SK-N-SH (cell line): ENCODE data around the gene OR4D11. TPM values are rescaled to one million over a fixed set of nuclear protein-coding genes. Genes with fewer than 3 reads are reported as not detected.

Experiments used
- CTCF ChIA-PET: fragments of 300-600, 350-600 bp; formaldehyde crosslinking; extraction: SDS; loops from one replicate; lab custom pipeline; 2021; lab: Yijun Ruan, JAX
- POLR2A ChIA-PET: fragments of 350-600 bp; sonication (Branson Sonifier 250); formaldehyde crosslinking; extraction: SDS; loops from one replicate; lab custom pipeline; 2020; ENCODE audit warnings: antibody characterized with exemption, inconsistent platforms; lab: Yijun Ruan, JAX
- DNase-seq: peaks from one replicate; pipeline ENCODE4 v3.0.0; 2012
- H2AFZ ChIP-seq: fragments of 200-600 bp; sonication (generic); 2 replicates; pipeline ENCODE4 v1.8.1; 2016; ENCODE audit warnings: antibody characterized with exemption, mild to moderate bottlenecking, low read depth
- H3F3A ChIP-seq: fragments of 200-600 bp; sonication (generic); replicated peaks from 2 replicates; pipeline ENCODE3; 2016; ENCODE audit warnings: antibody characterized with exemption, mild to moderate bottlenecking; ENCODE audit not compliant: insufficient read depth
- H3K27ac ChIP-seq, 2 experiments: fragments of 200-500 bp in 1 of 2; fragments of 200-600 bp in 1 of 2; sonication (Bioruptor generic) in 1 of 2; sonication (generic), shearing (Covaris generic) in 1 of 2; 2 replicates each; pipeline versions ENCODE4 v1.5.1 to v1.6.1; 2014 to 2016; ENCODE audit warnings: low read depth in 2 of 2, inconsistent platforms in 1 of 2, low read length in 1 of 2, mild to moderate bottlenecking in 1 of 2, mixed read lengths in 1 of 2
- H3K27me3 ChIP-seq: fragments of 200-600 bp; sonication (generic), shearing (Covaris generic); 2 replicates; pipeline ENCODE4 v1.6.1; 2016; ENCODE audit warnings: mixed run types; ENCODE audit not compliant: insufficient read depth
- H3K36me3 ChIP-seq, 2 experiments: fragments of 200-500 bp in 1 of 2; fragments of 200-600 bp in 1 of 2; sonication (Bioruptor generic) in 1 of 2; sonication (generic) in 1 of 2; replicated peaks in 1 of 2; 2 replicates each; pipeline versions ENCODE3 to v1.5.1; 2014 to 2016; ENCODE audit warnings: low read length in 1 of 2, mild to moderate bottlenecking in 1 of 2; ENCODE audit not compliant: insufficient read depth in 2 of 2, control insufficient read depth in 1 of 2
- H3K4me1 ChIP-seq, 2 experiments: fragments of 200-500 bp in 1 of 2; fragments of 200-600 bp in 1 of 2; sonication (Bioruptor generic) in 1 of 2; sonication (generic), shearing (Covaris generic) in 1 of 2; 2 replicates each; pipeline versions ENCODE4 v1.5.1 to v1.6.1; 2014 to 2016; ENCODE audit warnings: low read depth in 1 of 2, low read length in 1 of 2, mixed run types in 1 of 2; ENCODE audit not compliant: insufficient read depth in 2 of 2, control insufficient read depth in 1 of 2
- H3K4me2 ChIP-seq: fragments of 200-600 bp; sonication (generic), shearing (Covaris generic); 2 replicates; pipeline ENCODE4 v1.6.1; 2017; ENCODE audit warnings: mixed run types
- H3K4me3 ChIP-seq, 2 experiments: fragments of 200-500 bp in 1 of 2; fragments of 200-600 bp in 1 of 2; sonication (Bioruptor generic) in 1 of 2; sonication (generic), shearing (Covaris generic) in 1 of 2; 2 replicates each; pipeline versions ENCODE4 v1.5.1 to v1.8.1; 2014 to 2016; ENCODE audit warnings: low read depth in 2 of 2, inconsistent platforms in 1 of 2, low read length in 1 of 2, mild to moderate bottlenecking in 1 of 2, mixed read lengths in 1 of 2, moderate library complexity in 1 of 2
- H3K79me2 ChIP-seq: fragments of 200-600 bp; sonication (generic); 2 replicates; pipeline ENCODE4 v1.8.1; 2017; ENCODE audit warnings: mild to moderate bottlenecking; ENCODE audit not compliant: insufficient read depth
- H3K9ac ChIP-seq: fragments of 200-600 bp; sonication (generic); 2 replicates; pipeline ENCODE4 v1.6.1; 2017; ENCODE audit warnings: mixed run types
- H3K9me2 ChIP-seq: fragments of 200-600 bp; sonication (generic); 2 replicates; pipeline ENCODE4 v1.6.1; 2017; ENCODE audit warnings: mixed run types
- H3K9me3 ChIP-seq: fragments of 200-600 bp; sonication (generic); 2 replicates; pipeline ENCODE4 v1.6.1; 2017; ENCODE audit warnings: mixed run types, mild to moderate bottlenecking, moderate library complexity
- H4K20me1 ChIP-seq: fragments of 200-600 bp; sonication (generic); 2 replicates; pipeline ENCODE4 v1.6.1; 2017; ENCODE audit warnings: mild to moderate bottlenecking, mixed run types; ENCODE audit not compliant: insufficient read depth
- CTCF ChIP-seq: fragments of 200-600 bp; sonication (generic); IDR thresholded peaks from 2 replicates; pipeline ENCODE4 v1.6.1; 2017; ENCODE audit warnings: antibody characterized with exemption, mild to moderate bottlenecking, moderate library complexity
- EZH2phosphoT487 ChIP-seq: fragments of 200-600 bp; sonication (generic); IDR thresholded peaks from 2 replicates; pipeline ENCODE4 v1.6.1; 2017; ENCODE audit warnings: low read depth, mixed run types, mild to moderate bottlenecking, antibody characterized with exemption, moderate library complexity, borderline replicate concordance
- FOXM1 ChIP-seq: IDR thresholded peaks from 2 replicates; pipeline ENCODE4 v1.4.0; 2012; ENCODE audit warnings: low read depth, mild to moderate bottlenecking
- GATA2 ChIP-seq: sonication (generic); formaldehyde crosslinking; IDR thresholded peaks from 2 replicates; pipeline ENCODE4 v1.5.0; 2020; ENCODE audit warnings: mild to moderate bottlenecking, missing genetic modification reagents
- JUND ChIP-seq: IDR thresholded peaks from 2 replicates; pipeline ENCODE4 v1.4.0; 2012
- NFIC ChIP-seq: IDR thresholded peaks from 2 replicates; pipeline ENCODE4 v1.4.0; 2012; ENCODE audit warnings: borderline replicate concordance
- RCOR1 ChIP-seq: fragments of 150-350 bp; IDR thresholded peaks from 2 replicates; pipeline ENCODE4 v1.6.1; 2017; ENCODE audit warnings: antibody characterized with exemption, low read length
- RFX5 ChIP-seq: IDR thresholded peaks from 2 replicates; pipeline ENCODE4 v1.6.1; 2012; ENCODE audit warnings: mild to moderate bottlenecking, improper control_type of control experiment, low read length
- SMC3 ChIP-seq: IDR thresholded peaks from 2 replicates; pipeline ENCODE4 v1.6.1; 2012; ENCODE audit warnings: low read depth, low read length, improper control_type of control experiment
- TAF1 ChIP-seq: IDR thresholded peaks from 2 replicates; pipeline ENCODE4 v1.6.1; 2012; ENCODE audit warnings: low read depth, mild to moderate bottlenecking, low read length, moderate library complexity, borderline replicate concordance
- YY1 ChIP-seq: IDR thresholded peaks from 2 replicates; pipeline ENCODE4 v1.4.0; 2012; ENCODE audit warnings: low read depth, mild to moderate bottlenecking
- WGBS: methylation state at CpG from one replicate; pipeline ENCODE4 v1.1.6; 2017; ENCODE audit warnings: low lambda C conversion rate; 5-methylcytosine and 5-hydroxymethylcytosine counted together
- polyA plus RNA-seq, 3 experiments: library from polyadenylated mRNA; depleted of rRNA; stranded (reverse); fragments of >200 nt; gene quantifications; 2 replicates each; pipeline ENCODE4 v1.2.3, GENCODE V29; 2012
- TF ChIP-seq, protein P1 (sequence below): IDR thresholded peaks from 2 replicates; pipeline ENCODE4 v1.6.1; 2012; ENCODE audit warnings: mild to moderate bottlenecking, low read depth, low read length, moderate library complexity
- TF ChIP-seq, protein P2 (sequence below): fragments of 150-350 bp; IDR thresholded peaks from 2 replicates; pipeline ENCODE4 v1.6.1; 2017; ENCODE audit warnings: antibody characterized with exemption, low read length, low read depth, borderline replicate concordance
- TF ChIP-seq, protein P3 (sequence below): fragments of 150-350 bp; IDR thresholded peaks from 2 replicates; pipeline ENCODE4 v1.6.1; 2016; ENCODE audit warnings: mild to moderate bottlenecking, low read depth, low read length

Gene OR4D11
- polyA plus RNA-seq, 1 of the 3 experiments (the other 2 are of a cell fraction): not detected

DNA sequence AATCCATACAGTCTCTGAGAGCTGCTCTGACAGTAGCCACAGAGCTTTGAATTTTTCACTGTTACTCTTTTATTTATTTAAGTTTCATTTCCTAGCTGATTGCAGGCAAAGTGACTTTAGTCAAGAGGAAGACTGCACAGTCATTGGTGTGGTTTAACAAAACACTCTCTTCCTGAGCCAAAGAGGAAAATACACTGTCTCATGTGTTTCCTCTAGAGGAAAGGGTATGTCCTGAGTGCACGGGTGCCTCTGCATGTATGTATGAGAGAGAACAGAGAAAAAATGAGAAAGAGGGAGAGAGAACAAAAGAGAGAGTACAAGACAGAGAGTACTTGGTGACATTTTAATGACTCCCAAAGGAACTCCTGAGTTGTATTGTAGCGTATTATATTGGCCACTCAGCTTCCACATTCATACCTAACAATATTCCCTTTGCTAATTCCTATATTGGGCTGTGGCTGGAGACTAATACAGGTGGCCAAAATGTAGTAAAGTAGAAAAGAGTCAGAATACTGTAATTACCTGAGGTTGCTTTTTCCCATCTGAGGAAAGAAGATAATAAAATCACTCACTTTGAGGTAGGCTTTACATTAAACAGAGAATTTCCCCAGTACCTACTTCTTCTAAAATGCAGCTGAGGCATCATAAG is 7.7 kb downstream of the OR4D11 start, which contains the start of gene OR4D9:
OR4D9 (plus strand) TSS at position 599 of the 649 bp plus-strand sequence. CDS start 3,374 bp downstream, outside the sequence.
- POLR2A ChIA-PET: no interaction called here
- WGBS: 2% methylated on average over 2 of the region's 2 CpGs

More for the DNA sequence above, 7.7 kb downstream of the OR4D11 start, which contains the start of gene OR4D9:
- H3K27ac ChIP-seq: no peak within 1 kb of the TSS
- no peaks in the 10 kb centered on the region for H3K9me2 ChIP-seq
- H3K4me3 ChIP-seq: no peak within 1 kb of the TSS
- TF ChIP-seq TAF1 (no peak), CTCF (no peak), YY1 (no peak), JUND (no peak), NFIC (no peak), RCOR1 (no peak), SMC3 (no peak), EZH2phosphoT487 (no peak), RFX5 (no peak), FOXM1 (no peak), GATA2 (no peak)
- TF ChIP-seq, protein P1, sequence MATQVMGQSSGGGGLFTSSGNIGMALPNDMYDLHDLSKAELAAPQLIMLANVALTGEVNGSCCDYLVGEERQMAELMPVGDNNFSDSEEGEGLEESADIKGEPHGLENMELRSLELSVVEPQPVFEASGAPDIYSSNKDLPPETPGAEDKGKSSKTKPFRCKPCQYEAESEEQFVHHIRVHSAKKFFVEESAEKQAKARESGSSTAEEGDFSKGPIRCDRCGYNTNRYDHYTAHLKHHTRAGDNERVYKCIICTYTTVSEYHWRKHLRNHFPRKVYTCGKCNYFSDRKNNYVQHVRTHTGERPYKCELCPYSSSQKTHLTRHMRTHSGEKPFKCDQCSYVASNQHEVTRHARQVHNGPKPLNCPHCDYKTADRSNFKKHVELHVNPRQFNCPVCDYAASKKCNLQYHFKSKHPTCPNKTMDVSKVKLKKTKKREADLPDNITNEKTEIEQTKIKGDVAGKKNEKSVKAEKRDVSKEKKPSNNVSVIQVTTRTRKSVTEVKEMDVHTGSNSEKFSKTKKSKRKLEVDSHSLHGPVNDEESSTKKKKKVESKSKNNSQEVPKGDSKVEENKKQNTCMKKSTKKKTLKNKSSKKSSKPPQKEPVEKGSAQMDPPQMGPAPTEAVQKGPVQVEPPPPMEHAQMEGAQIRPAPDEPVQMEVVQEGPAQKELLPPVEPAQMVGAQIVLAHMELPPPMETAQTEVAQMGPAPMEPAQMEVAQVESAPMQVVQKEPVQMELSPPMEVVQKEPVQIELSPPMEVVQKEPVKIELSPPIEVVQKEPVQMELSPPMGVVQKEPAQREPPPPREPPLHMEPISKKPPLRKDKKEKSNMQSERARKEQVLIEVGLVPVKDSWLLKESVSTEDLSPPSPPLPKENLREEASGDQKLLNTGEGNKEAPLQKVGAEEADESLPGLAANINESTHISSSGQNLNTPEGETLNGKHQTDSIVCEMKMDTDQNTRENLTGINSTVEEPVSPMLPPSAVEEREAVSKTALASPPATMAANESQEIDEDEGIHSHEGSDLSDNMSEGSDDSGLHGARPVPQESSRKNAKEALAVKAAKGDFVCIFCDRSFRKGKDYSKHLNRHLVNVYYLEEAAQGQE: no peak
- TF ChIP-seq, protein P2, sequence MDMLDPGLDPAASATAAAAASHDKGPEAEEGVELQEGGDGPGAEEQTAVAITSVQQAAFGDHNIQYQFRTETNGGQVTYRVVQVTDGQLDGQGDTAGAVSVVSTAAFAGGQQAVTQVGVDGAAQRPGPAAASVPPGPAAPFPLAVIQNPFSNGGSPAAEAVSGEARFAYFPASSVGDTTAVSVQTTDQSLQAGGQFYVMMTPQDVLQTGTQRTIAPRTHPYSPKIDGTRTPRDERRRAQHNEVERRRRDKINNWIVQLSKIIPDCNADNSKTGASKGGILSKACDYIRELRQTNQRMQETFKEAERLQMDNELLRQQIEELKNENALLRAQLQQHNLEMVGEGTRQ: no peak
- TF ChIP-seq, protein P3, sequence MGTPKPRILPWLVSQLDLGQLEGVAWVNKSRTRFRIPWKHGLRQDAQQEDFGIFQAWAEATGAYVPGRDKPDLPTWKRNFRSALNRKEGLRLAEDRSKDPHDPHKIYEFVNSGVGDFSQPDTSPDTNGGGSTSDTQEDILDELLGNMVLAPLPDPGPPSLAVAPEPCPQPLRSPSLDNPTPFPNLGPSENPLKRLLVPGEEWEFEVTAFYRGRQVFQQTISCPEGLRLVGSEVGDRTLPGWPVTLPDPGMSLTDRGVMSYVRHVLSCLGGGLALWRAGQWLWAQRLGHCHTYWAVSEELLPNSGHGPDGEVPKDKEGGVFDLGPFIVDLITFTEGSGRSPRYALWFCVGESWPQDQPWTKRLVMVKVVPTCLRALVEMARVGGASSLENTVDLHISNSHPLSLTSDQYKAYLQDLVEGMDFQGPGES: no peak
- no peak within 1 kb of the TSS for H2AFZ ChIP-seq
- H3K9me3 ChIP-seq: no peaks in the 10 kb centered on the region
- H3K4me2 ChIP-seq: no peak within 1 kb of the TSS
- H3K27me3 ChIP-seq: peaks cover 14% of the 10 kb centered on the region; the same call in 1 of the 2 replicates
- CTCF ChIA-PET: no interaction called here
- no peaks in the 10 kb centered on the region for H4K20me1 ChIP-seq
- no peaks in the 10 kb centered on the region for H3K4me1 ChIP-seq
- H3K36me3 ChIP-seq: no peaks in the 10 kb centered on the region
- H3F3A ChIP-seq: no peaks in the 10 kb centered on the region
- DNase-seq: no peak
- no peaks in the 10 kb centered on the region for H3K79me2 ChIP-seq
- no peak within 1 kb of the TSS for H3K9ac ChIP-seq
